IPS DF 6.9 (cell line): ENCODE results near the gene PATJ.
A peak's percentile ranks its signal among the peaks of the same experiment; 100 is the strongest.
"Not testable (repeated sequence)": the region's sequence is repeated elsewhere in the genome, so short reads cannot be mapped to it uniquely, and the experiment has no call there.

Experiments used
- DNase-seq: peaks from one replicate; pipeline ENCODE4 v3.0.0-alpha.2; 2013; ENCODE audit warnings: low read depth, low spot score
- H3K27ac ChIP-seq: one replicate; pipeline ENCODE4 v1.5.1; 2013; ENCODE audit warnings: low read length, control low read depth
- H3K27me3 ChIP-seq: 2 replicates; pipeline ENCODE4 v1.6.1; 2013; ENCODE audit warnings: mild to moderate bottlenecking, low read length; ENCODE audit not compliant: control insufficient read depth, insufficient read depth
- H3K36me3 ChIP-seq: 2 replicates; pipeline ENCODE4 v1.6.1; 2013; ENCODE audit warnings: low read length; ENCODE audit not compliant: control insufficient read depth, insufficient read depth
- H3K4me1 ChIP-seq: 2 replicates; pipeline ENCODE4 v1.6.1; 2013; ENCODE audit warnings: low read length; ENCODE audit not compliant: control insufficient read depth, insufficient read depth
- H3K4me3 ChIP-seq: 2 replicates; pipeline ENCODE4 v1.5.1; 2013; ENCODE audit warnings: mild to moderate bottlenecking, low read length
- H3K9me3 ChIP-seq: 2 replicates; pipeline ENCODE4 v1.6.1; 2013; ENCODE audit warnings: low read length, inconsistent platforms; ENCODE audit not compliant: control insufficient read depth, insufficient read depth
- WGBS: extraction: QIAGEN DNeasy Blood & Tissue Kit; methylation state at CpG from one replicate; pipeline ENCODE4 v1.1.7; 2013; ENCODE audit warnings: mixed read lengths, missing lambda C conversion rate; ENCODE audit not compliant: insufficient read length, insufficient coverage; 5-methylcytosine and 5-hydroxymethylcytosine counted together

Gene PATJ

DNA sequence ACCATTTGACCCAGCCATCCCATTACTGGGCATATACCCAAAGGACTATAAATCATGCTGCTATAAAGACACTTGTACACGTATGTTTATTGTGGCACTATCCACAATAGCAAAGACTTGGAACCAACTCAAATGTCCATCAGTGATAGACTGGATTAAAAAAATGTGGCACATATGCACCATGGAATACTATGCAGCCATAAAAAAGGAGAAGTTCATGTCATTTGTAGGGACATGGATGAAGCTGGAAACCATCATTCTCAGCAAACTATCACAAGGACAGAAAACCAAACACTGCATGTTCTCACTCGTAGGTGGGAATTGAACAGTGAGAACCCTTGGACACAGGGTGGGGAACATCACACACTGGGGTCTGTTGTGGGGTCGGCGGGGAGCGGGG, 206.4 kb downstream of the PATJ start:
- H3K27ac ChIP-seq, H3K4me3 ChIP-seq, DNase-seq, H3K27me3 ChIP-seq, H3K4me1 ChIP-seq, H3K36me3 ChIP-seq, H3K9me3 ChIP-seq: not testable (repeated sequence)
- WGBS: no CpG with 5 or more reads among the region's 5 CpGs

DNA sequence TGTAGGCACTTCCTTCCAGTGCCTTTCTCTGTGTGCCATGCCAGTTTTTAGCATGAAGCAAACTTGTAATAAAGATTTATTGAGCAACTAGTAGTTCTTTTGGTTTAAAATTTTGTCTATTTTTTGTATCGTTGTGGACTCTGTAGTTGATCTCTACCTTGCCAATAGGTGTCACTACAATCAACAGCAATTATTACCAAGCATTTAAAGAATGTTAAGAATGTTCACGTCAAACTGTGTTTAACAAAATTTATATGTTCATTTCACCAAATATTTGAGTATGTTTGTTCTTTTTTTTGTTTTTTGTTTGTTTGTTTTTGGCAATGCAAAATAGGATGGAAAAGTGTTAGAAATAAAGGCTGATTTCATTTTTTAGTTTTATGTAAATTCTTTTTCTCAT, 208.1 kb downstream of the PATJ start:
- Histone ChIP-seq H3K4me1 (peaks cover 2% of the 10 kb centered on the region; the same call in 1 of the 2 replicates), H3K9me3 (no peaks in the 10 kb centered on the region), H3K4me3 (no peak overlapping the region), H3K27me3 (no peaks in the 10 kb centered on the region), H3K27ac (no peak overlapping the region), H3K36me3 (no peaks in the 10 kb centered on the region)
- no peak for DNase-seq
- WGBS: no CpG with 5 or more reads among the region's 2 CpGs

DNA sequence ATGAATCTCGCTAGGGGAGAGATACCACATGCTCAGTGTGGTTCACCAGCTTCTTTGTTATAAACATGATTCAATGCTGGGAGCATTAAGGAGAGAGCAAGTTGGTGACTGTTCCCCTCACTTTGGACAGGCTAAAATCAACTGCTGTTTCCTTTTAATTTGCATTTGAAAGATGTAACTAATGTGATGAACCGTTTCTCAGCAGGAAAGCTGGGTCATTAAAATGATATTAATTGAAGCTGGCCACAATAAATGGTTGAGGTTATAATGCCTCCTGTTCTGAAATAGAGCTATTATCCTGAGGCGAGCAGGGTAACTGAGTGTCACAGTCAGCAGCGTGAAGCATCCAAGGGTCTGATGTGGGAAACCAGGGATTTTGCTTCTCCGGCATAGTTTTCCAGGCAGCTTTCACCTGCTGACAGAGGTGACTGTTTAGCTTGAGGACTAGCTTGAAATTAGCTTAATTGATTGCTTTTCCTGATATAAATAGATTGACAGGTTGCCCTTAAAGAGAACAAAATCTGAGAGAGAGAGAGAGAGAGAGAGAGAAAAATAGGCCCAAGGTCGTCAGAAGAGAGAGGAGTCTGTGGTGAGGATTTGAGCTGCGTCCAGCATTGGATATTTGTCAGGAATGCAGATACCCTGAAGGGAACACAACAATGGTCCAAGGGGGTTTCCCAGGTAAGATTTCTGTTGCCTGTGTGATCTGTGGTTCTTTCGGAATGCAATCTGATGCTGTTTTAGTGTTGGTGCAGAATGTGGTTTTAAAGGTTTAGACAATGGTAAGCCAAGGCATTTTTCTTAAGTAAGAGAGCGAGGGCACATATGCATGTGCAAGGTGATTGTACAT, 209.7 kb downstream of the PATJ start:
- Histone ChIP-seq H3K27ac (peak overlapping the region; percentile 39), H3K36me3 (no peaks in the 10 kb centered on the region), H3K9me3 (no peaks in the 10 kb centered on the region), H3K4me1 (peaks cover 3% of the 10 kb centered on the region; the same call in 1 of the 2 replicates), H3K27me3 (no peaks in the 10 kb centered on the region), H3K4me3 (no peak overlapping the region)
- DNase-seq: no peak
- WGBS: no CpG with 5 or more reads among the region's 9 CpGs

DNA sequence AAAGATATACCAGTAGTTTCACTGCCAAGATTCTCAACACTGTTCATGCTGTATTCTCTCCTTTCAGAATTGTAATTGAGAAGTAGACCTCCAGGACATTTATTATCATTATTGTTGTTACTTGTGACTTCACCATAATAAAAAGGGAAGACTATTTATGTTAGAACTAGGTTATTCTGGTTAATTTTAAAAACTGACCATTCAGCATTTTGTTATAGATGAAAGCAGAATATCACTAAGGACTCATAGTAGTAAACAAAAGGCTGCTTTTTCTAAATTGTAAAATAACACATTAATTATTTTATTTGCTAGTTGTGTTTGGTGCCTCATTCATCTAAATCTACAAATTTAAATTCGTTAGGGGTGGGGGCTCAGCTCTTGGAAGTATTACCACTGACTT, 210.4 kb downstream of the PATJ start:
- Histone ChIP-seq H3K4me3 (no peak overlapping the region), H3K27me3 (no peaks in the 10 kb centered on the region), H3K4me1 (peaks cover 3% of the 10 kb centered on the region; the same call in 1 of the 2 replicates), H3K27ac (no peak overlapping the region), H3K9me3 (no peaks in the 10 kb centered on the region), H3K36me3 (no peaks in the 10 kb centered on the region)
- DNase-seq: no peak
- WGBS: no CpG with 5 or more reads among the region's 1 CpG

DNA sequence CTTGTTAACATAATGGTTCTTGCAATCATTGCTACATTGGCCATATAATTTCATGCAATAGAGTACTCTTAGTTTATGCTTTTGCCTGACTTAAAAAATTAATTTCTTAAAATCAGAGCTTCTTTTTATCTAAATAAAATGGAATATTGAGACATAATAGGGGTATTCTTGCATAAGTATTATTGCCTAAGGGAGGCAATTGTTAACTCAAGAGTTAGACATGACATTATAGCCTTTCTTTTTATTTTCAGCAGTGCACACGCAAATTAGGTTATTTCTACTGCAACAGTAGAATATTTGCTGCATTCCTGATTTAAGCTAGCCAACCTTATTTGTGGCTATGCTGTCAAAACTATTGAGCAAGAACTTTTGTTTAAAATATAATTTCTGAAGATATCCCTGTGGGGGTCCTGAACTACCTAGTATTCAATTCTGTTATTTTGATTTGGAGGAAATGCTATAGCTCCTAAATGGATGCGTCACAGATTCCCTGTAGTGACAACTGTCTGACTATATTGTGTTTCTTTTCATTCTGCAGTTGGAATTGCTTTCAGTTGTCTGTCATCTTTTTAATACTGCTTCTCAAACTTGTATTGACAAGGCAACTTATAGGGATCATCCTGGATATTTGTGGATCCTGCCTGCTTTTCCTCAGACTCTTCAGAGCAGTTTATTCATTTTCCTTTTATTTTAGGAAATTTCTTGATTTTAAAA, 211.0 kb downstream of the PATJ start:
- H3K27ac ChIP-seq: no peak overlapping the region

DNA sequence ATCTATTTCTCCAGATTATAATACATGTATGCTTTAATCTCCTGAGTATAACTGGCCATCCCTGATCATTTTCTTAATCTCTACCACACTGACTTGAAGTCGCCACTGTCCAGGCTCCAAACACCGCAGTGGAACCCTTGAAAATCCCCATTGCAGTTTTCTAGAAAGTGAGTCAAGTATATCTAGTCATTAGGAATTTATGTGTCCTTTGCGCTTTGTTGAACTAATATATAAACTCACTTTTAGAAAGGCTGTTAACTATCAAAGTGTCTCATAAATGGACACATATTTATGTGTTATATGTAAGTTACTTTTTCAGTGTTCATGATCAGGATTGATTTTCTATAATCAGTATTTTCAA, 211.5 kb downstream of the PATJ start:
- Histone ChIP-seq H3K27ac (no peak overlapping the region), H3K9me3 (no peaks in the 10 kb centered on the region), H3K36me3 (no peaks in the 10 kb centered on the region), H3K27me3 (no peaks in the 10 kb centered on the region), H3K4me1 (peaks cover 3% of the 10 kb centered on the region; the same call in 1 of the 2 replicates), H3K4me3 (no peak overlapping the region)
- WGBS: no CpG with 5 or more reads among the region's 3 CpGs
- no peak for DNase-seq

More for the DNA sequence above, 211.0 kb downstream of the PATJ start:
- Histone ChIP-seq H3K27me3 (no peaks in the 10 kb centered on the region), H3K9me3 (no peaks in the 10 kb centered on the region), H3K4me1 (peaks cover 3% of the 10 kb centered on the region; the same call in 1 of the 2 replicates), H3K36me3 (no peaks in the 10 kb centered on the region), H3K4me3 (no peak overlapping the region)
- WGBS: no CpG with 5 or more reads among the region's 2 CpGs
- DNase-seq: no peak

DNA sequence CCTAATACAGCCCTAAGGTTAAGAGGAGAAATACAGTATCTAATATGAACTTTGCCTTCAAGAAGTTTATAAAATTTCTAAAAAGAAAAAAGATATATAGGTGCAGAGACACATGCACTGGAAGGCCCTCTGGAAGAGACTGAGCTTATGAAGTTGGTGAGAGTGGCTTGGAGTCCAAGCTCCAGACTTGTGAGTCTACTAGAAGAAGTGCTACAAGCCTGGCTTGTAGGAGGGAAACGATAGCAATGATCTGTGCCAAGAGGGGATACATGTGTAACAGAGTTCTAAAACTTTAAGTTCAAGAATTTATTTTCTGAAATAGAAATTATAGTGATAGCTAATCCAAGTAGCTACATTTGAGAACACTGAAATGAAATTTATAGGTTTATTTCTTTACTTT, 213.0 kb downstream of the PATJ start:
- Histone ChIP-seq H3K36me3 (no peaks in the 10 kb centered on the region), H3K4me1 (peaks cover 3% of the 10 kb centered on the region; the same call in 1 of the 2 replicates), H3K4me3 (no peak overlapping the region), H3K27me3 (no peaks in the 10 kb centered on the region), H3K27ac (no peak overlapping the region), H3K9me3 (no peaks in the 10 kb centered on the region)
- no peak for DNase-seq
- WGBS: no CpG with 5 or more reads among the region's 1 CpG

DNA sequence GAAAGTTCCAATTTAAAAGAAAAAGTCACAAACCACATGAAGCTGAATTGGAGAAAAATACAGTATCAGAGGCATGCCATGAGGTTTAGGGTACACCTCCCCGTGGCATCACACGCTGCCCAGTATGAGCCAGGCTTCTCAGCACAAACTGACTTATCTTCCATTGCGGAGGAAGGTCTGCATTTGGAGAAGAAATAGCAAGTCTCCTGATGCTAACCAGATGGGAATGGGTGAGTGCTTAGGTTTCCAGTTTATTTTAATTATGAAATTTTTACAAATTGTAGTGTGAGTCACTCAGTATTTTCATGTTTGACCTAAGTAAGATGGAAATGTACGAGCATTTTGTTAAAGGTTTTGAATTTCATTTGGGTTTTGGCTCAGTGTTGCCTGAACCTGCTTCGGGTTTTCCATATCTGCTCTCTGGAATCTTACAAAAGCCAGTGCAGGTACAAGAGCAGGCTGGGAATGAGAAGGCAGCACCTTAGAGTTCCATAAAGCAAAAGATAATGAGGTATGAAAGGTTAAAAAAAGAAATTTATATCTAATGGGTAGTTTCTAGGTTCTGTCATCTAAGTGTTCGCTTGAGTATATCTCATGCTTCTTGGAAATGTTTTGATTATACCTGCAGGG, 213.9 kb downstream of the PATJ start:
- peaks cover 3% of the 10 kb centered on the region; the same call in 1 of the 2 replicates for H3K4me1 ChIP-seq
- H3K27me3 ChIP-seq: no peaks in the 10 kb centered on the region
- DNase-seq: no peak
- H3K4me3 ChIP-seq: no peak overlapping the region
- WGBS: no CpG with 5 or more reads among the region's 6 CpGs
- no peak overlapping the region for H3K27ac ChIP-seq
- H3K36me3 ChIP-seq: no peaks in the 10 kb centered on the region
- H3K9me3 ChIP-seq: no peaks in the 10 kb centered on the region

DNA sequence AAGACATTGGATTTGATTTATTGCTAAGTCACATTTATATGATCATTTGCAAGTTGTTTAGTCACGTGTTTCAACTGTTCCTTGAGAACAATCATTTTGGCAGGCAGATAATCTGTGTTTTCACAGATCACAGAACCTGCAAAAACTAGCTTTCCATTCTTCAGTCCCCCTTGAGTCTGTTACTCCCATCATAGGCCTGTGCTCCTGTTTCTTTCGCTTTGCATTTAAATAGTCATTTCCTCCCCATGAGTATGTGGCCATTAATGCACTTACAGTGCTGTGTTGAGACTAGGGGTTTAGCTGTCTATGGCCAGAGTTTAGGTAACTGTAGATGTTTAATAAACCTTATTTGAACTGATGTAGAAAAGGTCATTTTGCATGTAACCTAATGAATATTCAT, 214.5 kb downstream of the PATJ start:
- Histone ChIP-seq H3K36me3 (no peaks in the 10 kb centered on the region), H3K27ac (no peak overlapping the region), H3K27me3 (no peaks in the 10 kb centered on the region), H3K9me3 (no peaks in the 10 kb centered on the region), H3K4me3 (no peak overlapping the region), H3K4me1 (peaks cover 3% of the 10 kb centered on the region; the same call in 1 of the 2 replicates)
- no CpG with 5 or more reads among the region's 2 CpGs for WGBS
- DNase-seq: no peak

DNA sequence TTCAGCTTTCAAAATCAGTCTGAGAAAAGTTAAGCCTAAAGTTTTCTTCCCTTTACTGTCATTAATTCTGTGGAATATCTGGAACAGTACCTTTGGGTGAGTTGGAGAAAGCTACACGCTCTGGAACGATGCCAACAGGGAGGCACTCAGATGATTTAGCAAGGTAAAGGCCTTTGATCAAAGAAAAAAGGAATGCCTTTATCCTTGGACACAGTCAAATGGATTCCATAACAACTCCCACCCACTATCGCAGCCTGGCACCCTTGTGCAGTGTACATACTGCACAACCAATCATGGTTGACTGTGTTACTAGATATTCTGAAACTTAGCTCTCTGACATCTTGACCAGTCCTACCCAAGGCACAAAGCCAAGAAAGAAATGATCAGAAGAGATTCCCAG, 218.7 kb downstream of the PATJ start:
- no CpG with 5 or more reads among the region's 3 CpGs for WGBS

More for the DNA sequence above, 218.7 kb downstream of the PATJ start:
- H3K9me3 ChIP-seq: no peaks in the 10 kb centered on the region
- H3K36me3 ChIP-seq: no peaks in the 10 kb centered on the region
- H3K4me1 ChIP-seq: peaks cover 1% of the 10 kb centered on the region; the same call in 1 of the 2 replicates
- H3K27me3 ChIP-seq: no peaks in the 10 kb centered on the region
- H3K4me3 ChIP-seq: no peak overlapping the region
- no peak overlapping the region for H3K27ac ChIP-seq
- no peak for DNase-seq
